GM12865 (cell line): Measurements from ENCODE around the gene HDHD5.
A peak's percentile ranks its signal among the peaks of the same experiment; 100 is the strongest.

ENCODE experiments used
- DNase-seq: peaks from one replicate; pipeline ENCODE4 v3.0.0; 2010; ENCODE audit warnings: low read depth
- H3K4me3 ChIP-seq: 2 replicates; pipeline ENCODE4 v1.5.1; 2011; ENCODE audit warnings: mild to moderate bottlenecking, low read depth, low read length, control low read depth
- CTCF ChIP-seq: IDR thresholded peaks from 2 replicates; pipeline ENCODE4 v1.5.1; 2011; ENCODE audit warnings: low read length, control low read depth, low read depth, inconsistent platforms; ENCODE audit not compliant: insufficient read depth; ENCODE audit errors: missing control alignments

HDHD5 gene

DNA sequence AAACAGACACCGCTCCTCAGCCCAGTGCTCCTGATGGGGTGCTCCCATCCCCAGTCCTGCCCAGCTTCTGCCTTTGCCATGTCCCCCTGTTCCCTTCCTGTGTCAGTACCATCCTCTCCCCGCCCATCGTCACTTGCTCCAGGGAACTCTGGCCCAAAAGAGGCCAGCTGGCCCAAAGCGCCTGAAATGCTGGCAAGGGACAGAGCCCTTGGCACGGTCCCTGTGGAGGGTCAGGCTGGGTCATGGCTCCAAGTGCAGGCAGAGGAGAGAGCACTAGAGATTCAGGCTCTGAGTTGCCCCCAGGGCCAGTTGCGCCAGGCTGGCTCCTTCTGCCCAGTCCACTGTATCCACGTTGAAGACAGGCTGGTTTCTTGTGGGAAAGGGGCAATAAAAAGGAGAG, 8.4 kb upstream of the HDHD5 start:
- H3K4me3 ChIP-seq, result no peak overlapping the region
- no peak for DNase-seq
- TF ChIP-seq CTCF, result no peak

- no peak overlapping the region for H3K4me3 ChIP-seq
- TF ChIP-seq CTCF, result no peak
- DNase-seq, result no peak
Observed at GRCh38 chr22:17164392-17165024, 5.4 kb upstream of the HDHD5 start.

- no peak overlapping the region for H3K4me3 ChIP-seq
- TF ChIP-seq CTCF, result no peak
- DNase-seq, result no peak
Observed at GRCh38 chr22:17162731-17163130, 3.7 kb upstream of the HDHD5 start.

DNA sequence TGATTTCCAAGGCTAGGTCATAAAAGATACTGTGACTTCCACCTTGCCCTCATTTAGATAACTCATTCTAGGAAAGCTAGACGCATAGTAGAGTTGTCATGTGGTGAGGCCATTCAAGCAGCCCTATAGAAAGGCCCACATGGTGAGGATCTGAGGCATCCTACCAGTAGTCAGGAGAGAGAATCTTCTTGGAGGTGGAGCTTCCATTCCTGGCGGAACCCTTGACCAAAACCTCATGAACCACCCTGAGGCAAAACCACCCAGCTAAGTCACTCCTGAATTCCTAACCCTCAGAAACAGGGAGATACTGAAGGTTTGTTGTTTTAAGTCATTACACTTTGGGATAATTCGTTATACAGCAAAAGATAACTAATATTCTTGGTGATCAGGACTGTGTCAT, 2.9 kb upstream of the HDHD5 start:
- DNase-seq, result no peak
- TF ChIP-seq CTCF, result no peak
- H3K4me3 ChIP-seq, result no peak overlapping the region

- peak; percentile 61 for DNase-seq
- peak overlapping the region; percentile 83 for H3K4me3 ChIP-seq
- no peak for TF ChIP-seq CTCF
Observed at GRCh38 chr22:17159504-17159951, 451 bp upstream of the HDHD5 start.

- DNase-seq, result no peak
- peak overlapping the region; percentile 83 for H3K4me3 ChIP-seq
- no peak for TF ChIP-seq CTCF
Observed at GRCh38 chr22:17158176-17158567, 905 bp downstream of the HDHD5 start.

GRCh38 chr22:17157714-17158113, 1.4 kb downstream of the HDHD5 start:
- DNase-seq, result no peak
- H3K4me3 ChIP-seq, result peak overlapping the region; percentile 83
- no peak for TF ChIP-seq CTCF
